ENCODE data around the gene TNFSF18. TPM values are rescaled to one million over a fixed set of nuclear protein-coding genes. Genes with fewer than 3 reads are reported as not detected.
"Not testable (repeated sequence)": the region's sequence is repeated elsewhere in the genome, so short reads cannot be mapped to it uniquely, and the experiment has no call there.

The TNFSF18 gene
- polyA plus RNA-seq, 1 donor from 2014 or later, result not detected

DNA sequence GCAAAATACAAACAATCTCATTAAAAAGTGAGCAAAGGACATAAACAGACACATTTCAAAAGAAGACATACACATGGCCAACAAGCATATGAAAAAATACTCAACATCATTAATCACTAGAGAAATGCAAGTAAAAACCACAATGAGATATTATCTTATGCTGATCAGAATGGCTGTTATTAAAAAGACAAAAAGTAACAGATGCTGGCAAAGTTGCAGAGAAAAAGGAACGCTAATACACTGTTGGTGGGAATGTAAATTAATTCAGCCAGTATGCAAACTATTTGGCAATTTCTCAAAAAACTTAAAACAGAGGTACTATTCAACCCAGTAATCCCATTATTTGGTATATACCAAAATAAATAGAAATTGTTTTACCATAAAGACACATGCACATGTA lies 32.2 kb upstream of the TNFSF18 start:
- no peak overlapping the region for H2AFZ ChIP-seq (ENCODE audit: low read depth, low read length)
- no peaks in the 10 kb centered on the region for H3K9me2 ChIP-seq (ENCODE audit: insufficient read depth, low read length)
- no peak overlapping the region for H3K4me2 ChIP-seq (ENCODE audit: low read length)
- no peaks in the 10 kb centered on the region for H4K20me1 ChIP-seq (ENCODE audit: insufficient read depth)
- no peak overlapping the region for H3K27ac ChIP-seq (ENCODE audit: low read length)
- no peaks in the 10 kb centered on the region for H3F3A ChIP-seq (ENCODE audit: insufficient read depth, low read length, poor library complexity, severe bottlenecking)
- H3K79me2 ChIP-seq (replicated peaks; ENCODE audit: insufficient read depth, low read length), result no peaks in the 10 kb centered on the region
- H3K4me3 ChIP-seq (ENCODE audit: low read length), result no peak overlapping the region
- H3K9me3 ChIP-seq (ENCODE audit: low read length), result no peaks in the 10 kb centered on the region
- no peaks in the 10 kb centered on the region for H3K36me3 ChIP-seq (ENCODE audit: insufficient read depth, low read length)
- TF ChIP-seq, protein P1, sequence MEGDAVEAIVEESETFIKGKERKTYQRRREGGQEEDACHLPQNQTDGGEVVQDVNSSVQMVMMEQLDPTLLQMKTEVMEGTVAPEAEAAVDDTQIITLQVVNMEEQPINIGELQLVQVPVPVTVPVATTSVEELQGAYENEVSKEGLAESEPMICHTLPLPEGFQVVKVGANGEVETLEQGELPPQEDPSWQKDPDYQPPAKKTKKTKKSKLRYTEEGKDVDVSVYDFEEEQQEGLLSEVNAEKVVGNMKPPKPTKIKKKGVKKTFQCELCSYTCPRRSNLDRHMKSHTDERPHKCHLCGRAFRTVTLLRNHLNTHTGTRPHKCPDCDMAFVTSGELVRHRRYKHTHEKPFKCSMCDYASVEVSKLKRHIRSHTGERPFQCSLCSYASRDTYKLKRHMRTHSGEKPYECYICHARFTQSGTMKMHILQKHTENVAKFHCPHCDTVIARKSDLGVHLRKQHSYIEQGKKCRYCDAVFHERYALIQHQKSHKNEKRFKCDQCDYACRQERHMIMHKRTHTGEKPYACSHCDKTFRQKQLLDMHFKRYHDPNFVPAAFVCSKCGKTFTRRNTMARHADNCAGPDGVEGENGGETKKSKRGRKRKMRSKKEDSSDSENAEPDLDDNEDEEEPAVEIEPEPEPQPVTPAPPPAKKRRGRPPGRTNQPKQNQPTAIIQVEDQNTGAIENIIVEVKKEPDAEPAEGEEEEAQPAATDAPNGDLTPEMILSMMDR (IDR thresholded peaks at IDR 0.05; ENCODE audit: poor library complexity, severe bottlenecking), result no peak
- TF ChIP-seq RAD21 (conservative IDR thresholded peaks at IDR 0.05), result no peak
- no peak for TF ChIP-seq POLR2AphosphoS5 (IDR thresholded peaks at IDR 0.05)
- TF ChIP-seq, protein P2, sequence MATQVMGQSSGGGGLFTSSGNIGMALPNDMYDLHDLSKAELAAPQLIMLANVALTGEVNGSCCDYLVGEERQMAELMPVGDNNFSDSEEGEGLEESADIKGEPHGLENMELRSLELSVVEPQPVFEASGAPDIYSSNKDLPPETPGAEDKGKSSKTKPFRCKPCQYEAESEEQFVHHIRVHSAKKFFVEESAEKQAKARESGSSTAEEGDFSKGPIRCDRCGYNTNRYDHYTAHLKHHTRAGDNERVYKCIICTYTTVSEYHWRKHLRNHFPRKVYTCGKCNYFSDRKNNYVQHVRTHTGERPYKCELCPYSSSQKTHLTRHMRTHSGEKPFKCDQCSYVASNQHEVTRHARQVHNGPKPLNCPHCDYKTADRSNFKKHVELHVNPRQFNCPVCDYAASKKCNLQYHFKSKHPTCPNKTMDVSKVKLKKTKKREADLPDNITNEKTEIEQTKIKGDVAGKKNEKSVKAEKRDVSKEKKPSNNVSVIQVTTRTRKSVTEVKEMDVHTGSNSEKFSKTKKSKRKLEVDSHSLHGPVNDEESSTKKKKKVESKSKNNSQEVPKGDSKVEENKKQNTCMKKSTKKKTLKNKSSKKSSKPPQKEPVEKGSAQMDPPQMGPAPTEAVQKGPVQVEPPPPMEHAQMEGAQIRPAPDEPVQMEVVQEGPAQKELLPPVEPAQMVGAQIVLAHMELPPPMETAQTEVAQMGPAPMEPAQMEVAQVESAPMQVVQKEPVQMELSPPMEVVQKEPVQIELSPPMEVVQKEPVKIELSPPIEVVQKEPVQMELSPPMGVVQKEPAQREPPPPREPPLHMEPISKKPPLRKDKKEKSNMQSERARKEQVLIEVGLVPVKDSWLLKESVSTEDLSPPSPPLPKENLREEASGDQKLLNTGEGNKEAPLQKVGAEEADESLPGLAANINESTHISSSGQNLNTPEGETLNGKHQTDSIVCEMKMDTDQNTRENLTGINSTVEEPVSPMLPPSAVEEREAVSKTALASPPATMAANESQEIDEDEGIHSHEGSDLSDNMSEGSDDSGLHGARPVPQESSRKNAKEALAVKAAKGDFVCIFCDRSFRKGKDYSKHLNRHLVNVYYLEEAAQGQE (IDR thresholded peaks at IDR 0.05; ENCODE audit: borderline replicate concordance), result no peak
- TF ChIP-seq EZH2 (IDR thresholded peaks at IDR 0.05; ENCODE audit: borderline replicate concordance, insufficient read depth, low read length, poor library complexity, severe bottlenecking), result no peak
- no peak for TF ChIP-seq SMC3 (conservative IDR thresholded peaks at IDR 0.05; ENCODE audit: poor library complexity)
- TF ChIP-seq EP300 (conservative IDR thresholded peaks at IDR 0.05; ENCODE audit: poor library complexity, severe bottlenecking), result no peak
- TF ChIP-seq MXI1 (conservative IDR thresholded peaks at IDR 0.05; ENCODE audit: poor library complexity, severe bottlenecking), result no peak
- no peak for TF ChIP-seq TAF1 (IDR thresholded peaks at IDR 0.05; ENCODE audit: low read depth)
- no peaks in the 10 kb centered on the region for H3K27me3 ChIP-seq (ENCODE audit: insufficient read depth, low read depth, low read length)
- no peak overlapping the region for H3K9ac ChIP-seq (ENCODE audit: low read length)

DNA sequence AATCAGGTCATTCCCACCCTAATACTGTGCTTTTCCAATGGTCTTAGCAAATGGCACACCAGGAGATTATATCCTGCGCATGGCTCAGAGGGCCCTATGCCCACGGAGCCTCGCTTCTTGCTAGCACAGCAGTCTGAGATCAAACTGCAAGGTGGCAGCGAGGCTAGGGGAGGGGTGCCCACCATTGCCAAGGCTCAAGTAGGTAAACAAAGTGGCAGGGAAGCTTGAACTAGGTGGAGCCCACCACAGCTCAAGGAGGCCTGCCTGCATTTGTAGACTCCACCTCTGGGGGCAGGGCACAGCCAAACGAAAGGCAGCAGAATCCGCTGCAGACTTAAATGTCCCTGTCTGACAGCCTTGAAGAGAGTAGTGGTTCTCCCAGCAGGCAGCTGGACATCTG lies 23.5 kb upstream of the TNFSF18 start:
- H3K9me3 ChIP-seq (ENCODE audit: low read length); H3K4me3 ChIP-seq (ENCODE audit: low read length); H3K27me3 ChIP-seq (ENCODE audit: insufficient read depth, low read depth, low read length); H3K4me2 ChIP-seq (ENCODE audit: low read length); H3K9me2 ChIP-seq (ENCODE audit: insufficient read depth, low read length); H3K9ac ChIP-seq (ENCODE audit: low read length); H3K36me3 ChIP-seq (ENCODE audit: insufficient read depth, low read length); H4K20me1 ChIP-seq (ENCODE audit: insufficient read depth); H3K27ac ChIP-seq (ENCODE audit: low read length); H2AFZ ChIP-seq (ENCODE audit: low read depth, low read length); H3K79me2 ChIP-seq (replicated peaks; ENCODE audit: insufficient read depth, low read length); H3F3A ChIP-seq (ENCODE audit: insufficient read depth, low read length, poor library complexity, severe bottlenecking): not testable (repeated sequence)

DNA sequence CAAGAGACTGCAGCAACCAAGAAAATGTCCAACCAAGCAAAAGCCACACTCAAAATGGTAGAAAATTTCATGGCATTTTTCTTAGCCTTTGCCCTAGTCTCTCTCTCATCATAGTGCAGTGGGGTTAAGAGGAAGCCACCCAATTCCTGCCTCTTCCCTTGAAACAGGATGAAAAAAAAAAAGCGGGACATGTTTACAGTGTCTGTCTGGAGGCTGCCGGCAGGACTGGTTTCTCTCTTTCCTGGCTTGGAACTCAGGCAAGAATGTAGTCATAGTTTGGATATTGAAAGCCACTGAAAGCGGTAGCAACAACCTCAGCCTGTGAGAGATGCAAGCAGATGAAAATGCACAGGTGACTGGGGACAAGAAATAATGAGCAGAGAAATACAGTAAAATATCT lies 13.3 kb upstream of the TNFSF18 start:
- H4K20me1 ChIP-seq (ENCODE audit: insufficient read depth), result no peaks in the 10 kb centered on the region
- no peak overlapping the region for H3K4me3 ChIP-seq (ENCODE audit: low read length)
- H3K4me2 ChIP-seq (ENCODE audit: low read length), result no peak overlapping the region
- no peak overlapping the region for H2AFZ ChIP-seq (ENCODE audit: low read depth, low read length)
- no peaks in the 10 kb centered on the region for H3K9me3 ChIP-seq (ENCODE audit: low read length)
- H3K79me2 ChIP-seq (replicated peaks; ENCODE audit: insufficient read depth, low read length), result no peaks in the 10 kb centered on the region
- no peaks in the 10 kb centered on the region for H3K36me3 ChIP-seq (ENCODE audit: insufficient read depth, low read length)
- TF ChIP-seq EZH2 (IDR thresholded peaks at IDR 0.05; ENCODE audit: borderline replicate concordance, insufficient read depth, low read length, poor library complexity, severe bottlenecking), result no peak
- TF ChIP-seq POLR2AphosphoS5 (IDR thresholded peaks at IDR 0.05), result no peak
- TF ChIP-seq, protein P1 (IDR thresholded peaks at IDR 0.05; ENCODE audit: poor library complexity, severe bottlenecking), result no peak
- TF ChIP-seq, protein P2 (IDR thresholded peaks at IDR 0.05; ENCODE audit: borderline replicate concordance), result no peak
- TF ChIP-seq MXI1 (conservative IDR thresholded peaks at IDR 0.05; ENCODE audit: poor library complexity, severe bottlenecking), result no peak
- no peak for TF ChIP-seq SMC3 (conservative IDR thresholded peaks at IDR 0.05; ENCODE audit: poor library complexity)
- TF ChIP-seq EP300 (conservative IDR thresholded peaks at IDR 0.05; ENCODE audit: poor library complexity, severe bottlenecking), result no peak
- no peak for TF ChIP-seq TAF1 (IDR thresholded peaks at IDR 0.05; ENCODE audit: low read depth)
- TF ChIP-seq RAD21 (conservative IDR thresholded peaks at IDR 0.05), result no peak
- no peaks in the 10 kb centered on the region for H3K27me3 ChIP-seq (ENCODE audit: insufficient read depth, low read depth, low read length)
- no peak overlapping the region for H3K9ac ChIP-seq (ENCODE audit: low read length)
- no peaks in the 10 kb centered on the region for H3F3A ChIP-seq (ENCODE audit: insufficient read depth, low read length, poor library complexity, severe bottlenecking)
- no peak overlapping the region for H3K27ac ChIP-seq (ENCODE audit: low read length)
- H3K9me2 ChIP-seq (ENCODE audit: insufficient read depth, low read length), result no peaks in the 10 kb centered on the region

Measured in neural cell (in vitro differentiated cells).